GM21576 (cell line): ENCODE data around the gene ADAMTS2.
"Not testable (repeated sequence)": the region's sequence is repeated elsewhere in the genome, so short reads cannot be mapped to it uniquely, and the experiment has no call there.

ENCODE experiments used
- ATAC-seq: cut with Tn5 transposase; IDR thresholded peaks from one replicate; pipeline ENCODE4 v1.9.1; 2021; ENCODE audit warnings: mild to moderate bottlenecking, moderate library complexity; ENCODE audit not compliant: unreplicated experiment

ADAMTS2 gene

GRCh38 chr5:179119415-179120170 is 225.7 kb downstream of the ADAMTS2 start:
- ATAC-seq = no peak

- no peak for ATAC-seq
These were observed 226.4 kb downstream of the ADAMTS2 start for GRCh38 chr5:179118756-179119414.

GRCh38 chr5:179118338-179118737 is 226.9 kb downstream of the ADAMTS2 start:
- ATAC-seq = no peak

DNA sequence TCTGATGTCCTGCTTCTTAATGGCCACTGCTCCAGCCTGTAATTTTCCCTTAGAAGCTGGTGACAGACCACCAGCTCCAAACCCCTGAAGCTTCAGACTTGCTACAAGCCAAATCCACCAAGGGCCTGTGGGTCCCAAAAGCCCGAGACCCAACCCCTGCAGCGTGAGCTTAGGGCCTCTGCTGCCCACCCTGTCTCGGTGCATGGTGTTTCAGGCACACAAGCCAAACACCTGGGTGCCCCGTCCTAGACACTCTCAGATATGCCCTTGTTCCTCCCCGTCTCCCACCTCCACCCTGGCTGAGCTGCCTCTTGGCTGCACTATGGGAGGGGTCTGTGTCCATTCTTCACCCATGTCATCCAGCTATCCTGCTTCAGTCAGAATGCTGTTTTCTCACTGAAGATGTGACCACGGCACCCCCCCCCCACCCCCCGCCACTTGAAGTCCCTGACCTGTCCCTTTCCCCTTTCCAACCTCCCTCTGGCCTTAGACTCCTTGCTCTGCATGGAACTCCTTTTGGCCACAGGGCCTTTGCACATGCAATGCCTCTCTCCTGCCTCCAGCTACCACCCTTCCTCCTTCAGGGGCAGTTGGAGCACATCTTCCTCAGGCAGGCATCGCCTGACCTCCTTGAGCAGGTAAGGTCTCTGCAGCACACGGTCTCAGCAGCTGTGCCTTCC is 229.3 kb downstream of the ADAMTS2 start:
- no peak for ATAC-seq

GRCh38 chr5:179115307-179115706 is 230.0 kb downstream of the ADAMTS2 start:
- ATAC-seq = no peak

GRCh38 chr5:179114756-179115155 is 230.5 kb downstream of the ADAMTS2 start:
- ATAC-seq = no peak

- no peak for ATAC-seq
These were observed 231.2 kb downstream of the ADAMTS2 start for GRCh38 chr5:179113945-179114641.

- no peak for ATAC-seq
These were observed 232.1 kb downstream of the ADAMTS2 start for GRCh38 chr5:179113143-179113530.

DNA sequence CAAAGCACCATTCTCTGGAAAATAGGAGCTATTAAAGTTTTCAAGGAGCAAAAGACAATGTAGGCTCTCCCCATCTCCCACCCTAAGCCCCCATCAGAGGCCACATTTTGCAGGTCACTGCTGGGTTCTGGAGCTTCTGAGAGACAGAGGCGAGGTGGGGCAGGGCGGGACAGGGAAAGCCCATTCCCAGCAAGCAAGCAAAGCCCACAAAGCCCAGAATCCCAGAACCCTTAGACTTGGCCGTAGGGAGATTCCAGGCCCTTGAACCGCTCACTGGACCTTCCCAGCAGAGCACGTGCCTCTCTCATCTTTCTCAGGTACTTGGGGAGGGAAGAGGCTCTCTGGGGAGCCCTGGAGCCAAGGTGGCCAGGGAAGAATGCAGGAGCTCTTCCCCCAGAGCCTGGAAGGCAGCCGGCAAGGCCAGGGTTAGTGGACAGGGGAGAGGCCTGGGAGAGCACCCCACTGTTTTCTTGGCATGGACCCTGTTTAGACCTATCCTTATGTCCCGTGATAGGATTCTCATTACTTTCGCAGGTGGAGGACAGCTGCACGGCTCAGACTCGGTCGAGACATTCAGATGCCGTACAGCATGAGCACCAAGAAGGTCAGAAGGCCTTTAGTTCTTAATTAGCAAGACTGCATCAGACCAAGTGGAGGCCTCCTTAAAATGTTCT is 232.7 kb downstream of the ADAMTS2 start:
- no peak for ATAC-seq

- no peak for ATAC-seq
These were observed 233.7 kb downstream of the ADAMTS2 start for GRCh38 chr5:179111267-179112207.

GRCh38 chr5:179110528-179110927 is 234.7 kb downstream of the ADAMTS2 start:
- ATAC-seq = no peak

DNA sequence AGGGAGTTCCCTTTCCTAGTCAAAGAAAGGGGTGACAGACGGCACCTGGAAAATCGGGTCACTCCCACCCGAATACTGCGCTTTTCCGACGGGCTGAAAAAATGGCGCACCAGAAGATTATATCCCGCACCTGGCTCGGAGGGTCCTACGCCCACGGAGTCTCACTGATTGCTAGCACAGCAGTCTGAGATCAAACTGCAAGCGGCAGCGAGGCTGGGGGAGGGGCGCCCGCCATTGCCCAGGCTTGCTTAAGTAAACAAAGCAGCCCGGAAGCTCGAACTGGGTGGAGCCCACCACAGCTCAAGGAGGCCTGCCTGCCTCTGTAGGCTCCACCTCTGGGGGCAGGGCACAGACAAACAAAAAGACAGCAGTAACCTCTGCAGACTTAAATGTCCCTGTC is 244.0 kb downstream of the ADAMTS2 start:
- ATAC-seq = not testable (repeated sequence)

DNA sequence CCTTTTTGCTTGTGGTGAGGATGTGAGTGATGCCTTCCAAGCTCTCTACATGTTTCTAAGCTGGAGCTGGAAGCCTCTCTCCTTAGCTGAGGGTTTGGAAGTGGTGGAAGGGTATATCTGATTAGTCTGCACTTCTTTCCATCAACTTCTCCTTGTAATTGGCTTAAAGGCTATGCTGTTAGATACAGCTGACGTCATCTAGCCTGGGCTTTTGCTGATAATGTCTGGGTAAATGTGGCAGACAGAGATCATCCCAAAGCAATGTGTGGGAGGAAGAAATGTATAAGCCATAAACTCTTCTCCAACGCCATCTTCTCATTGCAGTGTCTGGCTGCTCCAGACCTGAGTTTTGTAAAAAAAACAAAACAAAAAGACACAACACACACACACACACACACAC is 255.8 kb downstream of the ADAMTS2 start:
- no peak for ATAC-seq

- ATAC-seq = no peak
These were observed 264.5 kb downstream of the ADAMTS2 start for GRCh38 chr5:179080724-179081123.

DNA sequence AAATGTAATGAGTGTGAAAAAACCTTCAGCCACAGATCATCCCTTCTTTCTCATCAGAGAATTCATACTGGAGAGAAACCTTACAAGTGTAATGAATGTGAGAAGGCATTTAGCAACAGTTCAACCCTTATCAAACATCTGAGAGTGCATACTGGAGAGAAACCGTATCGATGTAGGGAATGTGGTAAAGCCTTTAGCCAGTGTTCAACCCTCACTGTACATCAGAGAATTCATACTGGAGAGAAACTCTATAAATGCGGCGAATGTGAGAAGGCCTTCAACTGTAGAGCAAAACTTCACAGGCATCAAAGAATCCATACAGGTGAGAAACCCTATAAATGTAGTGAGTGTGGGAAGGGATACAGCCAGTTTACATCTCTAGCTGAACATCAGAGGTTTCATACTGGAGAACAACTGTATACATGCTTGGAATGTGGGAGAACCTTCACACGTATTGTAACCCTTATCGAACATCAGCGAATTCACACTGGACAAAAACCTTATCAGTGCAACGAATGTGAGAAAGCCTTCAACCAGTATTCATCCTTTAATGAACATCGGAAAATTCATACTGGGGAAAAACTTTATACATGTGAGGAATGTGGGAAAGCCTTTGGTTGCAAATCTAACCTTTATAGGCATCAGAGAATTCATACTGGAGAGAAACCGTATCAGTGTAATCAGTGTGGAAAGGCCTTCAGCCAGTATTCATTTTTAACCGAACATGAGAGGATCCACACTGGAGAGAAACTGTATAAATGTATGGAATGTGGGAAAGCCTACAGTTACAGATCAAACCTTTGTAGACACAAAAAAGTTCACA is 265.9 kb downstream of the ADAMTS2 start:
- no peak for ATAC-seq

- ATAC-seq = no peak
These were observed 279.6 kb downstream of the ADAMTS2 start for GRCh38 chr5:179065703-179066102.

GRCh38 chr5:179061025-179061424 is 284.2 kb downstream of the ADAMTS2 start:
- ATAC-seq = no peak
